Measurements from ENCODE around the gene ACIN1.

The ACIN1 gene

DNA sequence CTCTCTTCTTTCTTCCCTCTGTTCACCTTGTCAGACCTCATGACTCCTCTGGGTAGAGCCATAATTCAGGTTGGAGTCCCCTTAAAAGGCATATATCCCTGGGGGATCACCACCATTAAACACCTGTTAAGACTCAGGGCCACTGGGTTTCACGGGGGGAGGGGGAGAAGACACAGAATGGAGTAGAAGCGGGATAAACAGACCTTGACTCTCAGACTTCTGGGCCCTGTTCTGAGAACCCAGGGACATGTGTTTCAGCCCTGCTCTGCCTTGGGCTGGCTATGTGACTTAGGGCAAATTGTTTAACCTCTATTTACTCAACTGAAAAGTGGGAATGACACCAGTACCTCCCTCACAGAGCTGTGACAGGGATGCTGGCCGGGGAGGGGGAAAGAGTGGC is 42.3 kb downstream of the ACIN1 start:
- Histone ChIP-seq H3K9ac (ENCODE audit: low read length) (no peak overlapping the region), H3K9me3 (ENCODE audit: control insufficient read depth, low read length) (no peaks in the 10 kb centered on the region), H3K36me3 (ENCODE audit: control insufficient read depth, insufficient read depth, low read length, severe bottlenecking) (no peaks in the 10 kb centered on the region), H3K4me1 (ENCODE audit: control insufficient read depth, insufficient read depth, low read length) (peaks cover 8% of the 10 kb centered on the region), H3K4me3 (ENCODE audit: low read length) (no peak overlapping the region), H3K27me3 (replicated peaks; ENCODE audit: control insufficient read depth, insufficient read depth, low read length) (no peaks in the 10 kb centered on the region)
- DNase-seq (ENCODE audit: low read depth), result no peak

DNA sequence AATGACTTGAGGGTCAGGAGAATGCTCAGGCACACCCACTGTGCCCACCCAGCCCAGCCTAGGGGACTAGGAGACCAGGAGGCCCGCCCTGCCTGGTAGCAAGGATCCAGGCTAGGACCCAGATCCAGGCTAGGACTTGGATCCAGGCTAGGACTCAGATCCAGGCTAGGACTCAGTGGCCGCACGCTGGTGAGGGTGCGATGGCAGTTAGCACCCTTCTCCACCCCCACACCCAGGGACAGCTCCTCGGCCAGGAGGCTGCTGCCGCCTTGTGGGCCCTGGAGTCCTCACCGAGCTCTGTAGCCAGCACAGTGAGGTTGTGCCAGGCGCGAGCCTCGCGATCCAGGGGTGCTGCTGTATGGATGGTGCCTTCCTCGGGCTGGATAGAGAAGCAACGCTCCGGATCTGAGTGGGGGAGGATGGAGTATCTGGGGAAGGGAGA is 42.7 kb downstream of the ACIN1 start:
- H3K4me1 ChIP-seq (ENCODE audit: control insufficient read depth, insufficient read depth, low read length), result peaks cover 8% of the 10 kb centered on the region
- H3K27me3 ChIP-seq (replicated peaks; ENCODE audit: control insufficient read depth, insufficient read depth, low read length), result no peaks in the 10 kb centered on the region
- no peak overlapping the region for H3K9ac ChIP-seq (ENCODE audit: low read length)
- DNase-seq (ENCODE audit: low read depth), result no peak
- H3K36me3 ChIP-seq (ENCODE audit: control insufficient read depth, insufficient read depth, low read length, severe bottlenecking), result no peaks in the 10 kb centered on the region
- H3K4me3 ChIP-seq (ENCODE audit: low read length), result no peak overlapping the region
- H3K9me3 ChIP-seq (ENCODE audit: control insufficient read depth, low read length), result no peaks in the 10 kb centered on the region

DNA sequence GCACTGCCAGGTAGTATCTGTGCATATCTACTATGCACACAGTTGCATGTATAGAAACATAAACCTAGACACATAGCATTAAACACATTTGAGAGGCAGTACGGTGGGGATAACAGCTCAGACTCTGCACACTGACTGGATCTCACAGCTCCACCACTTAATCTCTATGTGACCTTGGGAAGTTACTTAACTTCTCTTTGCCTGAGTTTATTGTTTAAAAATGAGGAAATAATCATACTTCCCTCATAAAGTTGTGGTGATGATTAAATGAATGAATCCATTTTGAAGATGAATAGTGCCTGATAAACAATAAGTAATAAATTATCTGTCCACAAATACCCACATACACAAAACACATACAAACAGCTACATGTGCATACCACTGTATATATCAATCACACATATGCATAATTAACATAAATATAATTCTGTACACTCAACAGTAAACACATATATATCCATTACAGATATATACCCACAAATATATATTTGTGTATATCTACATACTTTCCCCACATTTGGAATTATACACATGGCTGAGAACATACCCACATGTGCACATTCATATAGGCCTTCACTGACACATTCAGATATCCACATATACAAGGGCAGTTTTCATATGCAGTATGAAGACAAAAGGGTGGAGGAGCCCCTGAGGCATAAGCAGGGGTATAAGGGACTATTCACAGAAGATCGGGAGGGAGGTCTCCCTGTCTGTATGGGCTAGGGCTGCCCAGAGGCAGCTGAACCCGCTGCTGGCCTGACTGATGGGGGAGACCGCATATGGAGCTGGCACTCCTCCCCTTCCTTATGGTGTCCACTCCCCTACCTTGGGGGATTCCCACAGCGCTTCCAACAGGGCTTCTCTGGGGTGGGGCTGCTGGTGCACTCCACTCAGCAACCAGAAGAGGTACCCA is 43.5 kb downstream of the ACIN1 start:
- H3K36me3 ChIP-seq (ENCODE audit: control insufficient read depth, insufficient read depth, low read length, severe bottlenecking), result no peaks in the 10 kb centered on the region
- H3K9me3 ChIP-seq (ENCODE audit: control insufficient read depth, low read length), result no peaks in the 10 kb centered on the region
- H3K4me1 ChIP-seq (ENCODE audit: control insufficient read depth, insufficient read depth, low read length), result peaks cover 2% of the 10 kb centered on the region
- no peak overlapping the region for H3K4me3 ChIP-seq (ENCODE audit: low read length)
- H3K9ac ChIP-seq (ENCODE audit: low read length), result no peak overlapping the region
- DNase-seq (ENCODE audit: low read depth), result no peak
- no peaks in the 10 kb centered on the region for H3K27me3 ChIP-seq (replicated peaks; ENCODE audit: control insufficient read depth, insufficient read depth, low read length)

GRCh38 chr14:23049011-23049410 is 45.9 kb downstream of the ACIN1 start:
- Histone ChIP-seq H3K27me3 (replicated peaks; ENCODE audit: control insufficient read depth, insufficient read depth, low read length) (no peaks in the 10 kb centered on the region), H3K9me3 (ENCODE audit: control insufficient read depth, low read length) (no peaks in the 10 kb centered on the region), H3K36me3 (ENCODE audit: control insufficient read depth, insufficient read depth, low read length, severe bottlenecking) (no peaks in the 10 kb centered on the region), H3K9ac (ENCODE audit: low read length) (no peak overlapping the region), H3K4me1 (ENCODE audit: control insufficient read depth, insufficient read depth, low read length) (no peaks in the 10 kb centered on the region), H3K4me3 (ENCODE audit: low read length) (no peak overlapping the region)
- no peak for DNase-seq (ENCODE audit: low read depth)

- no peaks in the 10 kb centered on the region for H3K9me3 ChIP-seq (ENCODE audit: control insufficient read depth, low read length)
- H3K4me3 ChIP-seq (ENCODE audit: low read length), result no peak overlapping the region
- no peak for DNase-seq (ENCODE audit: low read depth)
- H3K36me3 ChIP-seq (ENCODE audit: control insufficient read depth, insufficient read depth, low read length, severe bottlenecking), result no peaks in the 10 kb centered on the region
- no peaks in the 10 kb centered on the region for H3K4me1 ChIP-seq (ENCODE audit: control insufficient read depth, insufficient read depth, low read length)
- peaks cover 3% of the 10 kb centered on the region for H3K27me3 ChIP-seq (replicated peaks; ENCODE audit: control insufficient read depth, insufficient read depth, low read length)
- H3K9ac ChIP-seq (ENCODE audit: low read length), result no peak overlapping the region
These were observed 46.9 kb downstream of the ACIN1 start for GRCh38 chr14:23047751-23048693.

GRCh38 chr14:23047034-23047634 is 47.8 kb downstream of the ACIN1 start:
- Histone ChIP-seq H3K36me3 (ENCODE audit: control insufficient read depth, insufficient read depth, low read length, severe bottlenecking) (no peaks in the 10 kb centered on the region), H3K27me3 (replicated peaks; ENCODE audit: control insufficient read depth, insufficient read depth, low read length) (peaks cover 3% of the 10 kb centered on the region), H3K9ac (ENCODE audit: low read length) (no peak overlapping the region), H3K9me3 (ENCODE audit: control insufficient read depth, low read length) (no peaks in the 10 kb centered on the region), H3K4me3 (ENCODE audit: low read length) (no peak overlapping the region), H3K4me1 (ENCODE audit: control insufficient read depth, insufficient read depth, low read length) (no peaks in the 10 kb centered on the region)
- no peak for DNase-seq (ENCODE audit: low read depth)

DNA sequence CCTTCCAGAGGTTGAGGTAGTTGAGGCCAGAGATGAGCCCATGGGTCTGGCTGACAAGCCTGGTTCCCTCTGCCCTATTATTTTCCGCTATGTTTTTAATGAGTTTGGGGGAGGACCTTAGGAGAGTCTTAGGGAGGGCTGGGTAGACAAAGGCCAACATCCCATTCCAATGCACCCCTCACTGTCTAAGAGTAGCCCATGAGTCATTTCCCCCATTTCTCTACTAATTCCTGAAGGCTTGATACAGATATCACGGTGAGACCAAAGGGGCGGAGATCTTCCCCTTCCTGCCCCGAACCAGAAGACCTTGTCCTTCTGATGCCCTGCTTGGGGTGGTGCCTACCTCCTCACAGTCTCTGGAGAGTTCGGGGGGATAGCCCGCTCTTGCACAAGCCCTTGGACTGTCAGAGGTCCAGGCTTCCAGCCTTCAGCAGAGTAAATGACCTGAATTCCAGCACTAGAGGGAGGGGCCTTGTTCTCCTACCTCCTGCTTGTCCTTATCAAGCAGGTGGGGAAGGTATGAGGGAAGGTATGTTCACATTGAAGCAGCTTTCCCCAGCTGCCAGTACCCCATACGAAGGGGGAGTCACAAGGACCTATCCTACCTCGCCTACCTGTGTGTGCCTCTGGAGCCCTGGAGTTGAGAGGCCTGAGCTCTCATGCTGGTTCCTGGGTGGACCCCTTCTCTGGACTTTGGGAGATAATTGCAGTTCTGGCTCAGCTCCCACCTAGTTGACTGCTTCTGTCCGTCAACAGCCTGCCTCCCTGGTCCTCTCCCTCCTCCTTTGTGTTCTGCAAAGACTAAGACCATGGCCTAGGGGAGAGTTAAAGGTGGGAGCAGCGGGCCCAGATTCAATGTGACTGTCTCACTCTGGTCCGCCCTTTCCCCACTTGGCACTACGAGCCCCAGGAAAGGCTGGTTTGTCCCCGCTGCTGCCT is 49.2 kb downstream of the ACIN1 start:
- Histone ChIP-seq H3K36me3 (ENCODE audit: control insufficient read depth, insufficient read depth, low read length, severe bottlenecking) (no peaks in the 10 kb centered on the region), H3K4me1 (ENCODE audit: control insufficient read depth, insufficient read depth, low read length) (no peaks in the 10 kb centered on the region), H3K27me3 (replicated peaks; ENCODE audit: control insufficient read depth, insufficient read depth, low read length) (peaks cover 3% of the 10 kb centered on the region), H3K9me3 (ENCODE audit: control insufficient read depth, low read length) (no peaks in the 10 kb centered on the region), H3K4me3 (ENCODE audit: low read length) (no peak overlapping the region), H3K9ac (ENCODE audit: low read length) (no peak overlapping the region)
- DNase-seq (ENCODE audit: low read depth), result no peak

DNA sequence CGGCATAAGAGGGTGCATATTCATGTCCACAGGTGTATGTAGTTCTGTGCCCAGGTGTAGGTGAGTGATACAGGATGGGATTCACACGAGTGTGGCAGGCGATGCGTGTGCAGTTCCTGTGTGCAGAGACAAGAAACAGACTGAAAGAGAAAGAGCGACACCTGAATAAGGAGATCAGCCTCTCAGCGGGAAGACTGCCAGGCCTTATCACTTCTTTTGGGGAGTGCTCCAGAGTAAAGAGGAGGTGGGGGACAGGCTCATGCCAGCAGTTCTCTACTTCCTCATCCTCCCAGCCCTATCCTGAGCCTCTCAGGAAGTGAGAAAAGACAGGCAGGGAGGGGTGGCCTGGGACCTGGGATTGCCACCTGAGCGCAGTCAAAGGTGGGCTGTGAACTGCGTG is 50.1 kb downstream of the ACIN1 start:
- H3K9me3 ChIP-seq (ENCODE audit: control insufficient read depth, low read length), result no peaks in the 10 kb centered on the region
- no peak overlapping the region for H3K4me3 ChIP-seq (ENCODE audit: low read length)
- no peaks in the 10 kb centered on the region for H3K4me1 ChIP-seq (ENCODE audit: control insufficient read depth, insufficient read depth, low read length)
- H3K36me3 ChIP-seq (ENCODE audit: control insufficient read depth, insufficient read depth, low read length, severe bottlenecking), result no peaks in the 10 kb centered on the region
- H3K9ac ChIP-seq (ENCODE audit: low read length), result no peak overlapping the region
- H3K27me3 ChIP-seq (replicated peaks; ENCODE audit: control insufficient read depth, insufficient read depth, low read length), result peaks cover 3% of the 10 kb centered on the region
- no peak for DNase-seq (ENCODE audit: low read depth)

- Histone ChIP-seq H3K4me1 (ENCODE audit: control insufficient read depth, insufficient read depth, low read length) (no peaks in the 10 kb centered on the region), H3K27me3 (replicated peaks; ENCODE audit: control insufficient read depth, insufficient read depth, low read length) (peaks cover 3% of the 10 kb centered on the region), H3K9me3 (ENCODE audit: control insufficient read depth, low read length) (no peaks in the 10 kb centered on the region), H3K36me3 (ENCODE audit: control insufficient read depth, insufficient read depth, low read length, severe bottlenecking) (no peaks in the 10 kb centered on the region), H3K9ac (ENCODE audit: low read length) (no peak overlapping the region), H3K4me3 (ENCODE audit: low read length) (no peak overlapping the region)
- no peak for DNase-seq (ENCODE audit: low read depth)
These were observed 51.2 kb downstream of the ACIN1 start for GRCh38 chr14:23043754-23044153.

- no peak overlapping the region for H3K4me3 ChIP-seq (ENCODE audit: low read length)
- H3K4me1 ChIP-seq (ENCODE audit: control insufficient read depth, insufficient read depth, low read length), result no peaks in the 10 kb centered on the region
- peaks cover 3% of the 10 kb centered on the region for H3K27me3 ChIP-seq (replicated peaks; ENCODE audit: control insufficient read depth, insufficient read depth, low read length)
- no peak for DNase-seq (ENCODE audit: low read depth)
- no peaks in the 10 kb centered on the region for H3K9me3 ChIP-seq (ENCODE audit: control insufficient read depth, low read length)
- no peak overlapping the region for H3K9ac ChIP-seq (ENCODE audit: low read length)
- no peaks in the 10 kb centered on the region for H3K36me3 ChIP-seq (ENCODE audit: control insufficient read depth, insufficient read depth, low read length, severe bottlenecking)
These were observed 51.8 kb downstream of the ACIN1 start for GRCh38 chr14:23043145-23043544.
